Mesothelial cell of epicardium (in vitro differentiated cells): ENCODE results near the gene CPXM2. TPM values are rescaled to one million over a fixed set of nuclear protein-coding genes. Genes with fewer than 3 reads are reported as not detected.

Experiments
- DNase-seq, 2 experiments: peaks; one replicate each; pipeline ENCODE4 v3.0.0; 2021; ENCODE audit warnings: low spot score in 2 of 2; ENCODE audit not compliant: unreplicated experiment in 2 of 2
- H3K27ac Mint-ChIP-seq: 2 replicates; pipeline ENCODE4 v1.8.0; 2021; ENCODE audit warnings: mixed read lengths
- H3K27me3 Mint-ChIP-seq: 2 replicates; pipeline ENCODE4 v1.8.0; 2021; ENCODE audit warnings: low read depth, mixed read lengths
- H3K36me3 Mint-ChIP-seq: 2 replicates; pipeline ENCODE4 v1.8.0; 2021; ENCODE audit warnings: mixed read lengths
- H3K4me1 Mint-ChIP-seq: 2 replicates; pipeline ENCODE4 v1.8.0; 2021; ENCODE audit warnings: mixed read lengths
- H3K4me3 Mint-ChIP-seq: 2 replicates; pipeline ENCODE4 v1.8.0; 2021; ENCODE audit warnings: mild to moderate bottlenecking, moderate library complexity, mixed read lengths
- H3K9me3 Mint-ChIP-seq: 2 replicates; pipeline ENCODE4 v1.8.0; 2021; ENCODE audit warnings: mixed read lengths
- CTCF ChIP-seq: fragments of 200-600 bp; sonication (generic); IDR thresholded peaks from one replicate; pipeline ENCODE4 v1.5.0; 2021; ENCODE audit warnings: antibody characterized with exemption; ENCODE audit not compliant: unreplicated experiment
- total RNA-seq: library from RNA; stranded (reverse); gene quantifications from 3 replicates; pipeline ENCODE4 v1.2.1, GENCODE V29; 2021

The CPXM2 gene
- total RNA-seq, 1 donor from 2014 or later, result 0.92 TPM

DNA sequence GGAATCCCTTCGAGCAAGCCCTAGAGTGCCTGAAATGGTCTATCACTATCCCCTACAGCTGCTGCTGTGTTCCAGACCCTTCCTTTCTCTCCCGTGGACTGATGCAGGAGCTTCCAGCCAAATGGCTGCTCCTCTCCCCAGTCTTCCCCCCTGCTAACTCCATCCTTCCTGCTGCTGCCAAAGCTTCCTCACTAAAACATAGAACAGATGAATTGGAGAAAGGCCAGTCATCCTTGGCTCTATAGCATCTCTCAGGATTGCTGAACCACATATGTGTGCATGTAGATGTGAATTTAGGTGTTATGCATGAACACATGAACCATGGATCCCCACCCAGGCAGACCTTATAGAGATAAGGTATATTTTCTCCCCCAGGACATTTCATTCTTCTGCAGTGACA, 164.8 kb downstream of the CPXM2 start:
- Mint-ChIP-seq H3K4me1 (no peaks in the 10 kb centered on the region), H3K9me3 (no peaks in the 10 kb centered on the region), H3K4me3 (no peak overlapping the region), H3K27ac (no peak overlapping the region), H3K27me3 (peaks cover 28% of the 10 kb centered on the region), H3K36me3 (no peaks in the 10 kb centered on the region)
- no peak for DNase-seq
- no peak for TF ChIP-seq CTCF

- H3K27ac Mint-ChIP-seq, result no peak overlapping the region
- no peak overlapping the region for H3K4me3 Mint-ChIP-seq
- H3K27me3 Mint-ChIP-seq, result peaks cover 32% of the 10 kb centered on the region
- H3K9me3 Mint-ChIP-seq, result no peaks in the 10 kb centered on the region
- H3K36me3 Mint-ChIP-seq, result no peaks in the 10 kb centered on the region
- DNase-seq, result no peak
- TF ChIP-seq CTCF, result no peak
- H3K4me1 Mint-ChIP-seq, result no peaks in the 10 kb centered on the region
Observed at GRCh38 chr10:123726381-123726780, 165.2 kb downstream of the CPXM2 start.

- Mint-ChIP-seq H3K4me1 (no peaks in the 10 kb centered on the region), H3K36me3 (no peaks in the 10 kb centered on the region), H3K27ac (no peak overlapping the region), H3K4me3 (no peak overlapping the region), H3K9me3 (no peaks in the 10 kb centered on the region), H3K27me3 (peaks cover 39% of the 10 kb centered on the region)
- no peak for TF ChIP-seq CTCF
- no peak for DNase-seq
Observed at GRCh38 chr10:123724747-123725146, 166.9 kb downstream of the CPXM2 start.

- Mint-ChIP-seq H3K27ac (no peak overlapping the region), H3K36me3 (no peaks in the 10 kb centered on the region), H3K4me1 (no peaks in the 10 kb centered on the region), H3K9me3 (no peaks in the 10 kb centered on the region), H3K27me3 (peaks cover 36% of the 10 kb centered on the region), H3K4me3 (no peak overlapping the region)
- DNase-seq, result no peak
- TF ChIP-seq CTCF, result no peak
Observed at GRCh38 chr10:123722351-123722750, 169.3 kb downstream of the CPXM2 start.

DNA sequence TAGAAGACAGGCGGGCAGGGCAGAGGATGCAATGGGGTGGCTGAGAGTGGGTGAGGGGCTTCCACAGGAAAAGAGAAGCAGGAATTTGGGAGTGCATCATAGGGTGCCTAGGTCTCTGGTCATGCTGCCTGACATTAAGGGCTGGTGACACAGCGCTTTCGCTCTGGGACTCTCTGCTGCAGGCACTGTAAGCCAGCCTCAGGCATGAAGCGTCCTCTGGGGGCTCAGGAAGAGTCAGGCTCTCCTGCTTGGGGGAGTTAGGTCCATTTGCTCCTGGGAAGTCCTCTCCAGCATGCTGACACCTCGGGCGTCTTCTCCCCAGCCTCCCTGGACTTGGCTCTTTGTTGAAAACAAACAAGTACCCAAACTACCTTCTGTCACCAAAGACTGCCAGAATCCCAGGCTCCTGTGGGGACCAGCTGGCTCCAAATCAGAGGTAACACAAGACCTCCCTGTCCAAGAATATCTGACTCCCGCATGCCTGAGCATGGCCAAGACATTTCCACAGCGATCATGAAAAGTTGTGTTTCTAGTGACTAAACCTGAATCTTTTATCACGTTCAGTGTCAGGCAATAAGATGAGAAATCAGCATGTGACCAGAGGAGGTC, 170.1 kb downstream of the CPXM2 start:
- Mint-ChIP-seq H3K27ac (no peak overlapping the region), H3K27me3 (peaks cover 33% of the 10 kb centered on the region), H3K9me3 (no peaks in the 10 kb centered on the region), H3K4me3 (no peak overlapping the region), H3K4me1 (no peaks in the 10 kb centered on the region), H3K36me3 (no peaks in the 10 kb centered on the region)
- no peak for TF ChIP-seq CTCF
- DNase-seq, result no peak

DNA sequence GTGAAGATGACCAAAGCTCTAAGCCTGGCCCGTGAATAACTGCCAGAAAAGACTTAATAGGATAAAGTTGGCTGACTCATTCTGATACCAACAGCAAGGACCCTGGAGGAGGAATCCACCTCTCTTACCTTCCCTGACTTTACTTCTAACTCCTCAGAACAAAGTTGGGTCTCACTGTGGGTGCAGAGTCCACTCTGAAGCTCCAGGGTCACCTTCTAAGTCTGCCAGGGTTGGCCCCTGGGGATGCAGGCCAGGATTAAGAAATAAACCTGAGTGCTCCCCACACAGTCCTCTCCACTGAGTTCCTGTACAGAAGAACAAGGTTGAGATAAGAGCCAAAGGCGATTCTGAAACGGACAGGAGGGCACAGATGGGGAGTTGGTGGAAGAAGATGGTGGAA, 171.1 kb downstream of the CPXM2 start:
- H3K36me3 Mint-ChIP-seq, result no peaks in the 10 kb centered on the region
- H3K27ac Mint-ChIP-seq, result no peak overlapping the region
- no peak overlapping the region for H3K4me3 Mint-ChIP-seq
- DNase-seq, result no peak
- peaks cover 41% of the 10 kb centered on the region for H3K27me3 Mint-ChIP-seq
- H3K4me1 Mint-ChIP-seq, result no peaks in the 10 kb centered on the region
- no peak for TF ChIP-seq CTCF
- H3K9me3 Mint-ChIP-seq, result no peaks in the 10 kb centered on the region
